GM21723 (cell line): ENCODE measurements around the gene TMEM88.

Source experiments
- ATAC-seq: cut with Tn5 transposase; IDR thresholded peaks from one replicate; pipeline ENCODE4 v1.9.1; 2021; ENCODE audit warnings: mild to moderate bottlenecking, moderate library complexity; ENCODE audit not compliant: unreplicated experiment

Gene TMEM88

DNA sequence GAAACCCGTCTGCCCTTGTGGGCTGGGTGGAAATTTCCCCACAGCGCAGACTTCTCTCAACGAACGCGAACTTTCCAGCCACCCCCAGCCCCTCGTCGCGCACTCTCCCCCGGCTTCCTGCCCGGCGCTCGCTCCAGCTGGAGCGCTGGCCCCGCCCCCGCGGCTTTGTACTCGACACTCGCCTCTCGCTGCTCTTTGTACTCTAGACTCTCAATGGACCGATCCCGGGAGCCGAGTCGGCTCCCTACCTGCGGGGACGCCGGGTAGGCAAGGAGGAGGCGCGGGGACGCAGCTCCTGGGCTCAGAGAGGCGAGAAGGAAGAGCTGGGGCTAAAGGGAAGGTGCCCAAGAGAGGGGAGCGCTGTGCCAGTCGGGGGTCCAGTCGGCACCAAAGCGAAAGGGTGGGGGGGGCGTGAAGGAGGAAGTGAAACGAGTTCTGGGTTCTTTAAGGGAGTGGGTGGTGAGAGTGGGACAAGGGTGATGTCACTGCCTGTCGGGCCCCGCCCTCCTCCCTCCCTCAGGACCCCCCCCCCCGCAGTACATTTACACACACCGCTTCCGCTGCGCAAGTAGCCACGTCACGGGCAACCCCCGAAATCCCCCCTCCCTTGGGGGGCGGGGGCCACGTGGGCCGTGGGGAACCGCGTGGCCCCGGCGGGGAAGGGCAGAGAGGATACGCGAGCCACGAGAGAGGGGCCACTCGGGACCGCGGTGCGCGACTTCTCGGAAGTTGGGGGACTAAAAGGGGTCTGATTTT is 11.2 kb upstream of the TMEM88 start:
- ATAC-seq, result peak; percentile 27

DNA sequence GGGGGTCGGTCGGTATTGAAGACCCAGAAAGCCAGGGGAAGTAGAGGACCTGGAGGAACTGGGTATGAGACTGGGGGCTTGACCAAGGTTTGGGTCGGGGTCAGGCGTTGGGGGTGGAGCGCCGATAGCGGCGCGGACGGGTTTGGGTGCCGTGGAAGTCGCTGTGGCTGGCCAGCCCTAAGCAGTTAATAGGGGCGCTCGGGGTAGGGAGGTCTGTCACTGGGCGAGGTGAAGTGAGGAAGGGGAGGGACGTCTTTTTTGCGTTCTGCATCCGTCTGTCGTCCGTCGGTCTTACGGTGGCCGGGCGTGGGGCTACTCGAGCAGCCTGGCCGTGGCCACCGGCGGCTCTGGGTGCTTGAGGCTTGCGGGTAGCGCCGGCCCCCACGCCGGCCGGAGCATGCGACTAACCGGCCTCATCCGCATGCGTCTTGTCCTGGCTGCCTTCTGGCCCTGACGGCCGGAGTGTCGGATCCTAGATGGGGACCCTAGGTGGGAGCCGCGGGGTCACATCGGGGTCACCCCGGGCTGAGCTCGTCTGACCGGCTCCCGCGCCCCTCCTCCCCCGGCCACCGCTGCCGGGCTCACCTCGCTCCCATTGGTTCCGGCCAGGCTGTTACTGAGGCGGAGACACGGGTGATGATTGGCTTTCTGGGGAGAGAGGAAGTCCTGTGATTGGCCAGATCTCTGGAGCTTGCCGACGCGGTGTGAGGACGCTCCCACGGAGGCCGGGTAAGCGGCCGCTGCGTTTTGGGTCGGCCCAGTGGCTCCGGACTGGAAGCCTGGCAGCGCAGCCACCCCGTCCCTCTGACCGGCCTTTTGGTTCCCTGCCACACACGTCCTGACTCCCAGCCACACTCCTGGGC is 10.3 kb upstream of the TMEM88 start:
- peak; percentile 48 for ATAC-seq

DNA sequence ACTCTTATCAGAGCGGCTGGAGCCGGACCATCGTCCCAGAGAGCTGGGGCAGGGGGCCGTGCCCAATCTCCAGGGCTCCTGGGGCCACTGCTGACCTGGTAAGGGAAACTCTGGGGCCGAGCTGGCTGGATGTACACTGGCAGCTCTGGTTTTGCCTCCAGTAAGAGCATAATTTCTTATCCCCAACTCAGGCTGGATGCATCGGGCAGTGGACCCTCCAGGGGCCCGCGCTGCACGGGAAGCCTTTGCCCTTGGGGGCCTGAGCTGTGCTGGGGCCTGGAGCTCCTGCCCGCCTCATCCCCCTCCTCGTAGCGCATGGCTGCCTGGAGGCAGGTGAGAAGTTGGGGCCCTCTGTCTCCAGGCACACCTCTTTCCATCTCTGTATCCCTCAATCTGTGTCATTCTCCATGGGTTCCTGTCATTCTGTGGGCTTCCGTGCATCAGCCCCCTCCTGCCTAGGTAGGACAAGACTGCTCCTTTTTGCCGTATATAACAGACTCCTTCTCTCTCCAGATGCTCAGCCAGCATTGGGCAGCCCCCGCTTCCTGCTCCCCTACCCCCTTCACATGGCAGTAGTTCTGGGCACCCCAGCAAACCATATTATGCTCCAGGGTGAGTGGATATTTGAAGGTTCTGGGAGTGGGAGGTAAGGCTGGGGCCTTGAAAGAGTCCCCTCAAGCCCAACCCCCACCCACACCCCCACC is 9.4 kb upstream of the TMEM88 start:
- ATAC-seq, result no peak

DNA sequence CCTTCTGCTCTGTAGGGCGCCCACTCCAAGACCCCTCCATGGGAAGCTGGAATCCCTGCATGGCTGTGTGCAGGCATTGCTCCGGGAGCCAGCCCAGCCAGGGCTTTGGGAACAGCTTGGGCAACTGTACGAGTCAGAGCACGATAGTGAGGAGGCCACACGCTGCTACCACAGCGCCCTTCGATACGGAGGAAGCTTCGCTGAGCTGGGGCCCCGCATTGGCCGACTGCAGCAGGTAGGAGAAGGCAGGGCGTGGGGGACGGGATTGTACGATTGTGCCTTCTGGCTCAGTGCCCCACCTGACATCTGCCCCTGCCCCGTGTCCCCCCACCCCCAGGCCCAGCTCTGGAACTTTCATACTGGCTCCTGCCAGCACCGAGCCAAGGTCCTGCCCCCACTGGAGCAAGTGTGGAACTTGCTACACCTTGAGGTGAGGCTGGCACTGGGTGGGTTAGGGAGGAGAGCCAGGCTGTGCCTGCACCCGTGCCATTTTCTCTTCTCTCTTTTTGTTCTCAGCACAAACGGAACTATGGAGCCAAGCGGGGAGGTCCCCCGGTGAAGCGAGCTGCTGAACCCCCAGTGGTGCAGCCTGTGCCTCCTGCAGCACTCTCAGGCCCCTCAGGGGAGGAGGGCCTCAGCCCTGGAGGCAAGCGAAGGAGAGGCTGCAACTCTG is 8.7 kb upstream of the TMEM88 start:
- ATAC-seq, result no peak

DNA sequence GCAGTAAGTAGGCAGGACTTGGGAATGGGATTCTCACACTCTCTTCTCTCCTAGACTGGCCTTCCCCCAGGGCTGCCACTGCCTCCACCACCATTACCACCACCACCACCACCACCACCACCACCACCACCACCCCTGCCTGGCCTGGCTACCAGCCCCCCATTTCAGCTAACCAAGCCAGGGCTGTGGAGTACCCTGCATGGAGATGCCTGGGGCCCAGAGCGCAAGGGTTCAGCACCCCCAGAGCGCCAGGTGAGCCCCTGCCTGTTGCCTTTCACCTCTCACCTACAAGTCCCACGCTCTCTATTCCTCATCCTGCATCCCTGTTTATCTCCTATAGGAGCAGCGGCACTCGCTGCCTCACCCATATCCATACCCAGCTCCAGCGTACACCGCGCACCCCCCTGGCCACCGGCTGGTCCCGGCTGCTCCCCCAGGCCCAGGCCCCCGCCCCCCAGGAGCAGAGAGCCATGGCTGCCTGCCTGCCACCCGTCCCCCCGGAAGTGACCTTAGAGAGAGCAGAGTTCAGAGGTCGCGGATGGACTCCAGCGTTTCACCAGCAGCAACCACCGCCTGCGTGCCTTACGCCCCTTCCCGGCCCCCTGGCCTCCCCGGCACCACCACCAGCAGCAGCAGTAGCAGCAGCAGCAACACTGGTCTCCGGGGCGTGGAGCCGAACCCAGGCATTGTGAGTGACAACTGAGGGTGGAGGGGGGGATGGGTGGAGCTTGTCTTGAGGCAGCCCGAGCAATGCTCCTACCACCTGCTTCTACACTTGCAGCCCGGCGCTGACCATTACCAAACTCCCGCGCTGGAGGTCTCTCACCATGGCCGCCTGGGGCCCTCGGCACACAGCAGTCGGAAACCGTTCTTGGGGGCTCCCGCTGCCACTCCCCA is 7.9 kb upstream of the TMEM88 start:
- no peak for ATAC-seq

GRCh38 chr17:7848131-7848579 is 6.7 kb upstream of the TMEM88 start:
- ATAC-seq, result no peak

- ATAC-seq, result no peak
These were observed 6.1 kb upstream of the TMEM88 start for GRCh38 chr17:7848739-7849129.

DNA sequence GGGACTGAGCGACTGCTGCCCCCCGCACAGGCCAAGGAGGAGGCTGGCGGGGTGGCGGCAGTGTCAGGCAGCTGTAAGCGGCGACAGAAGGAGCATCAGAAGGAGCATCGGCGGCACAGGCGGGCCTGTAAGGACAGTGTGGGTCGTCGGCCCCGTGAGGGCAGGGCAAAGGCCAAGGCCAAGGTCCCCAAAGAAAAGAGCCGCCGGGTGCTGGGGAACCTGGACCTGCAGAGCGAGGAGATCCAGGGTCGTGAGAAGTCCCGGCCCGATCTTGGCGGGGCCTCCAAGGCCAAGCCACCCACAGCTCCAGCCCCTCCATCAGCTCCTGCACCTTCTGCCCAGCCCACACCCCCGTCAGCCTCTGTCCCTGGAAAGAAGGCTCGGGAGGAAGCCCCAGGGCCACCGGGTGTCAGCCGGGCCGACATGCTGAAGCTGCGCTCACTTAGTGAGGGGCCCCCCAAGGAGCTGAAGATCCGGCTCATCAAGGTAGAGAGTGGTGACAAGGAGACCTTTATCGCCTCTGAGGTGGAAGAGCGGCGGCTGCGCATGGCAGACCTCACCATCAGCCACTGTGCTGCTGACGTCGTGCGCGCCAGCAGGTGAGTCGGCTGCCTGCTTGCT is 5.6 kb upstream of the TMEM88 start:
- no peak for ATAC-seq

GRCh38 chr17:7849751-7850504 is 4.9 kb upstream of the TMEM88 start:
- ATAC-seq, result no peak

DNA sequence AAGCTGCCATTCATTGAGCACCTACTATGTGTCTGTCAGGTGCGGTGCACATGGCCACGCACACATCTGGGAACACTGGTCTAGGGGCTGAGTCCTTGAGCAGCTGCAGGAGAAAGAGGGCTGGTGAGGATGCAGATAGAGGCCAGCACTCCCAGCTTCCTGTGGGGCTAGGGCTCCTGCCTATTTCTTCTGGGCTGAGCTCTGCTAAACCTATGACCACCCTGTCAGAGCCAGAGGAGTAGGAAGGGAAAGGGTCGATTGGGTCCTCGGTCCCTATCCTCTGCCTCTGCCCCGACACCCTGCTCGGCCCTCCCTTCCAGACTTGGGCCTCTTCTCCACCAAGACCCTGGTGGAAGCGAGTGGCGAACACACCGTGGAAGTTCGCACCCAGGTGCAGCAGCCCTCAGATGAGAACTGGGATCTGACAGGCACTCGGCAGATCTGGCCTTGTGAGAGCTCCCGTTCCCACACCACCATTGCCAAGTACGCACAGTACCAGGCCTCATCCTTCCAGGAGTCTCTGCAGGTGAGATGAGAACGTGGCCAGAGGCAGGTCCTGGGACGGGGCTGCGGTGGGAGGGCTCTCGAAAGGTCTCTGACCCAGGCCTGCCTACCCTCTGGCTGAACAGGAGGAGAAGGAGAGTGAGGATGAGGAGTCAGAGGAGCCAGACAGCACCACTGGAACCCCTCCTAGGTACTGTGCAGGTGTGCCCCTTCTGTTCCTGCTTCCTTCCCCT is 4.0 kb upstream of the TMEM88 start:
- no peak for ATAC-seq

DNA sequence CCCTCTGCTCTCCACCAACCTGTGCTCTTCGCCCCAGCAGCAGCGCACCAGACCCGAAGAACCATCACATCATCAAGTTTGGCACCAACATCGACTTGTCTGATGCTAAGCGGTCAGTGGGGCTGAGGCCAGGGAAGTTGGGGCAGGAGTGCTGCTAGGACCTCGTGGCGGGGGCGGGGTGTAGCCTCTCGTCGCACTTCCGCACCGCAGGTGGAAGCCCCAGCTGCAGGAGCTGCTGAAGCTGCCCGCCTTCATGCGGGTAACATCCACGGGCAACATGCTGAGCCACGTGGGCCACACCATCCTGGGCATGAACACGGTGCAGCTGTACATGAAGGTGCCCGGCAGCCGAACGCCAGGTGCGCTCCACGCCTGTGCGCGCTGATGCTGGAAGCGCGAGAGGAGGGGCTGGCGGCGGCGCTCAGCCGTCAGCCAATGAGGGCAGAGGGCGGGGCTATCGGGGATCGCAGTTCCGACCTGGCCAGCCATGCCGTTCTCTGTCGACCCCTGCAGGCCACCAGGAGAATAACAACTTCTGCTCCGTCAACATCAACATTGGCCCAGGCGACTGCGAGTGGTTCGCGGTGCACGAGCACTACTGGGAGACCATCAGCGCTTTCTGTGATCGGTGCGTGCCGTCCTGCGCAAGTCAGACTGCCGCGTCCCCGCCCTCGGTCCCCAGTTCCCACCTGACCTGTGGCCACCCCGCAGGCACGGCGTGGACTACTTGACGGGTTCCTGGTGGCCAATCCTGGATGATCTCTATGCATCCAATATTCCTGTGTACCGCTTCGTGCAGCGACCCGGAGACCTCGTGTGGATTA is 3.2 kb upstream of the TMEM88 start:
- ATAC-seq, result peak; percentile 69

GRCh38 chr17:7852262-7852670 is 2.6 kb upstream of the TMEM88 start:
- ATAC-seq, result no peak

- ATAC-seq, result no peak
These were observed 1.8 kb upstream of the TMEM88 start for GRCh38 chr17:7852919-7853690.

- no peak for ATAC-seq
These were observed 1.2 kb upstream of the TMEM88 start for GRCh38 chr17:7853691-7854038.

- ATAC-seq, result no peak
These were observed 638 bp upstream of the TMEM88 start for GRCh38 chr17:7854078-7854777.

- ATAC-seq, result no peak
These were observed 769 bp downstream of the TMEM88 start for GRCh38 chr17:7855660-7856010.
